Measurements from ENCODE around the gene SLC7A6.

DNA sequence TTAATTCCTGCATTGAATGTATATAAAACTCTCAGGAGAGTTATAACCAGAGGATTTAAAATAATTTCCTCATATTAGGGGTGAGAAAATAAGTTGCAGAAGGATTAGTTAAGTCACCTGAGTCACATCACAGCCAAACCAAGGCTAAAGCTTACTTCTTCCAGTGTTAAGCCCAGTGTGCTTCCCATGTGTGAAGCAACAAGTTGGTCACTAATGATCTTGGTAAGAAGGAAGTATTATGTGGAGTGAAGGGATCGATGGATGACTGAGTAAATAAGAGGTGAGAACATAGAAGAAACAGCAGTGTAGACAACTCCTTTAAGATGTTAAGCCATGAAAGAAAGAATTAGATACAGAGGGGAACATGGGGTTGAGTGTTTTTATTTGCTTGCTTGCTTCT is 49.0 kb upstream of the SLC7A6 start:
- TF ChIP-seq EZH2 (IDR thresholded peaks at IDR 0.05; ENCODE audit: insufficient read depth, poor library complexity, severe bottlenecking) (no peak), EZH2phosphoT487 (IDR thresholded peaks at IDR 0.05; ENCODE audit: insufficient read depth, low read depth) (no peak)
